ENCODE measurements around the gene TTLL11.

DNA sequence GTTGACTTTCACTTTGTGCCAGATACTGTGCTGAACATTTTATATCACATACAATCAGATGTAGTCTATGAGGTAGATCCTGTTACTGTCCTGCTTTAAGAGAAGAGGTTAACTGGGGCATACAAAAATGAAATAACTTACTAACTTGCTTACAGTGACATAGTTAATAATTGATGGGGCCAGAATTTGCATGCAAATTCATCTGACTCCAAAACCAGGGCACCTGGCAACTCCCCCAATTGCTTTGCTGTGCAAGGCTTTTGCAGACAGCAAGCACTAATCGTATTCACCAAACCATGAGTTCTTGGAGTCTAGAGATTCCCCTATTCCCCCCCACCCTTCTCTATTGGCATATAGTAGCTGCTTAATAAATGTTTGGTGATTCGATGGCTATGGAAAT, 155.9 kb downstream of the TTLL11 start:
- TF ChIP-seq, protein P1, sequence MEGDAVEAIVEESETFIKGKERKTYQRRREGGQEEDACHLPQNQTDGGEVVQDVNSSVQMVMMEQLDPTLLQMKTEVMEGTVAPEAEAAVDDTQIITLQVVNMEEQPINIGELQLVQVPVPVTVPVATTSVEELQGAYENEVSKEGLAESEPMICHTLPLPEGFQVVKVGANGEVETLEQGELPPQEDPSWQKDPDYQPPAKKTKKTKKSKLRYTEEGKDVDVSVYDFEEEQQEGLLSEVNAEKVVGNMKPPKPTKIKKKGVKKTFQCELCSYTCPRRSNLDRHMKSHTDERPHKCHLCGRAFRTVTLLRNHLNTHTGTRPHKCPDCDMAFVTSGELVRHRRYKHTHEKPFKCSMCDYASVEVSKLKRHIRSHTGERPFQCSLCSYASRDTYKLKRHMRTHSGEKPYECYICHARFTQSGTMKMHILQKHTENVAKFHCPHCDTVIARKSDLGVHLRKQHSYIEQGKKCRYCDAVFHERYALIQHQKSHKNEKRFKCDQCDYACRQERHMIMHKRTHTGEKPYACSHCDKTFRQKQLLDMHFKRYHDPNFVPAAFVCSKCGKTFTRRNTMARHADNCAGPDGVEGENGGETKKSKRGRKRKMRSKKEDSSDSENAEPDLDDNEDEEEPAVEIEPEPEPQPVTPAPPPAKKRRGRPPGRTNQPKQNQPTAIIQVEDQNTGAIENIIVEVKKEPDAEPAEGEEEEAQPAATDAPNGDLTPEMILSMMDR (IDR thresholded peaks at IDR 0.05), result no peak
- TF ChIP-seq EZH2phosphoT487 (IDR thresholded peaks at IDR 0.05) (no peak), EZH2 (IDR thresholded peaks at IDR 0.05) (no peak)

Measured in neural progenitor cell (in vitro differentiated cells).